Activated CD8-positive, alpha-beta memory T cell treated with anti-CD3 and anti-CD28 coated beads, Interleukin-2, amount 50 U/mL, for 24 hours (primary cell): ENCODE measurements around the gene CD38.
A peak's percentile ranks its signal among the peaks of the same experiment; 100 is the strongest.
"Not testable (repeated sequence)": the region's sequence is repeated elsewhere in the genome, so short reads cannot be mapped to it uniquely, and the experiment has no call there.

Experiments used
- DNase-seq: peaks from one replicate; pipeline ENCODE4 v3.0.0-alpha.2; 2020; ENCODE audit errors: extremely low read depth

The CD38 gene

DNA sequence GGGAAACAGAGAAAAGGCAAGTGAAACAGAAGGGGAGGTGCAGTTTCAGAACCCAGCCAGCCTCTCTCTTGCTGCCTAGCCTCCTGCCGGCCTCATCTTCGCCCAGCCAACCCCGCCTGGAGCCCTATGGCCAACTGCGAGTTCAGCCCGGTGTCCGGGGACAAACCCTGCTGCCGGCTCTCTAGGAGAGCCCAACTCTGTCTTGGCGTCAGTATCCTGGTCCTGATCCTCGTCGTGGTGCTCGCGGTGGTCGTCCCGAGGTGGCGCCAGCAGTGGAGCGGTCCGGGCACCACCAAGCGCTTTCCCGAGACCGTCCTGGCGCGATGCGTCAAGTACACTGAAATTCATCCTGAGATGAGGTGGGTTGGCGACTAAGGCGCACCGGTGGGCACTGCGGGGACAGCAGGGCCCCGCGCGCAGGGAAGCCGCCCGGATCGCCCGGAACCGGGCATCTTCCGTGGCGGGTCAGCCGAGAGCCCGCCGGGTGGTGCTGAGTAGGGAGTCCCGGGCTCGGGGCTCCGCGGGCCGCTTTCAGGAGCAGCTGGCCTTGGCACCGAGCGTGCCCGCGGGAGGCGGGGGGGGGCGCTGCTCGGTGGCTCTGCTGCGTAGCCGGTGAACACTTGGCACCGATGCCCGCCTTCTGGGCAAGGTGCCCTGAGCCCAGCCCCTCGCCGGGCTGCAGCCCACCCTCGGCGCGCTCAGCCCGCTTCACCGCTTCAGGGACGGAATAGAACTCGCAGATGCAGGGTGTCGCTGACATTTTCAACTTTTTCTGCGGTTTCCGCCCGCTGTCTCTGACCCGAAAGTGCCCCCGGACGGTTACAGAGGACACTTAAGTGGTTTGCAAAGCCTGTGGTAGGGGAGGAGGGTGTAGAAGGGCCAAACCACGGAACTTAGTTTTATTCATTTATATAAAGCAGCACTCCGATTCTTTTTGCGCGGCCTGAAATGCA lies at the start of gene CD38:
Gene CD38 (plus strand): TSS at position 40 of the 953 bp plus-strand sequence. CDS start 87 bp downstream, at position 127.
- no peak for DNase-seq

GRCh38 chr4:15729910-15730533 lies 48.1 kb upstream of the CD38 start:
- DNase-seq, result no peak

DNA sequence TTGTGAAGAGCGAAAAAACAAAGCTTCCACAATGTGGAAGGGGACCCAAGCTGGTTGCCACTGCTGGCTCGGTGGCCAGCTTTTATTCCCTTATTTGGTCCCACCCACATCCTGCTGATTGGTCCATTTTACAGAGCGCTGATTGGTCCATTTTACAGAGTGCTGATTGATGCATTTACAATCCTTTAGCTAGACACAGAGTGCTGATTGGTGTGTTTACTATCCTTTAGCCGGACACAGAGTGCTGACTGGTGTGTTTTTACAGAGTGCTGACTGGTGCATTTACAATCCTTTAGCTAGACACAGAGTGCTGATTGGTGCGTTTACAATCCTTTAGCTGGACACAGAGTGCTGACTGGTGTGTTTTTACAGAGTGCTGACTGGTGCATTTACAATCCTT lies 45.1 kb upstream of the CD38 start:
- DNase-seq, result not testable (repeated sequence)

DNA sequence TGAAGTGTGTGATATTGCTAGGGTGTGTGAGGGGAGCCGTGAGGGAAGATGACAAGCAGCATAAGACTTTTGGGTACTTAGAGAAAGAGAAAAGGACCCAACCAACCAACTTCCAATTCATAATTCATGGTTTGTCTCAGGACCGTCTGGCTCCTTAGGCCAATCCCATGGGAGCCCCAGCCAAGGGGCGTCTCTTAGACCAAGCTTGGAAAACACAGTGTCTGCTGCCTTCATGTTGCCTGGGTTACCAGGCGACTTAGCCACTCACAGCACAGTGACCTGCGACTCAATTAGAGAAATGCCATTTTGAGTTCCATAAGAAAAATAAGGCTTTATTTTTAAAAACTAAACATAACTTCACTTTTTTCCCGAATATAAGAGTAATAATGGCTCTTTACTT lies 42.6 kb upstream of the CD38 start:
- no peak for DNase-seq

DNA sequence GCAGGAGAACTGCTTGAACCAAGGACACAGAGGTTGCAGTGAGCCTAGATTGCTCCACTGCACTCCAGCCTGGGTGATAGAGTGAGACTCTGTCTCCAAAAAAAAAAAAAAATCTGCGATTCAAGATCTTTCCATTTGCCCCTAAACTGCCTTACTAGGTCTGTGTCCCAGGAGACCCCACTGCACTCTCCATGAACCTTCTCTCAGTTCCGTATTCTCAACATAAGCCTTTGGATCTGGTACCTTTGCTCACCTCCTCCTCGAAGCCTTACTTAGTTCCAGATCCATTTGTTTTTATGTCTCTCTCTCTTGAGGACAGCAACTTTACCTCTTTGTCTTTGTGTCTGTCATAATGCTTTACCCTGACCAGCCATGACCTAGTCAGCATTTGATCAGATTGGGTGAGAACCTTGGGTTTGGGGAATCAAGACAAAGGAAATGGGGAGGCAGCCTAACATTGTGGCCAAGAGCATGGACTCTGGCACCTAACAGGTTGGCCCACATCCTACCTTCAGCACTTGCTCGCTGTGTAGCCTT lies 41.5 kb upstream of the CD38 start:
- no peak for DNase-seq

GRCh38 chr4:15737255-15737654 lies 40.9 kb upstream of the CD38 start:
- DNase-seq, result no peak

- no peak for DNase-seq
Observed at GRCh38 chr4:15738877-15739276, 39.3 kb upstream of the CD38 start.

GRCh38 chr4:15740764-15741404 lies 37.2 kb upstream of the CD38 start:
- no peak for DNase-seq

GRCh38 chr4:15742083-15742582 lies 36.0 kb upstream of the CD38 start:
- DNase-seq, result no peak

DNA sequence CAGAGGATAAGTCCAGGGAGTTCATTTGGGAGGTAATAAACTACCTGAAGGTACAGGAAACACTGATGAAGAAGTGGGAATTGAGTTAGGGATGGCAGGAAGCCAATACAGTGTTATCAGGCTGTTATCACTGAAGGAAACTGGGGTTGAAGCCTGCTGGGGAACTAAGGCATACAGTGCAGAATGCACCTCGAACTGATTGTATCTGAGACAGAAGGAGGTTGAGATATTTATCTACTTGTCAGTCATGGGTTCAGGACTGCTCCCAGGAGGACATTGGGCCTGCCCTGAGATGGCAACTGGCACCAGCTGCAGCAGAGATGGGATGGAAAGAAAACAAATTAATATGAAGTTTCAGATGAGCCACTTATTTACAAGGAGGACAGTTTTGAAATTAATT lies 35.5 kb upstream of the CD38 start:
- no peak for DNase-seq

GRCh38 chr4:15744016-15744545 lies 34.0 kb upstream of the CD38 start:
- DNase-seq, result no peak

GRCh38 chr4:15746110-15746509 lies 32.0 kb upstream of the CD38 start:
- no peak for DNase-seq

DNA sequence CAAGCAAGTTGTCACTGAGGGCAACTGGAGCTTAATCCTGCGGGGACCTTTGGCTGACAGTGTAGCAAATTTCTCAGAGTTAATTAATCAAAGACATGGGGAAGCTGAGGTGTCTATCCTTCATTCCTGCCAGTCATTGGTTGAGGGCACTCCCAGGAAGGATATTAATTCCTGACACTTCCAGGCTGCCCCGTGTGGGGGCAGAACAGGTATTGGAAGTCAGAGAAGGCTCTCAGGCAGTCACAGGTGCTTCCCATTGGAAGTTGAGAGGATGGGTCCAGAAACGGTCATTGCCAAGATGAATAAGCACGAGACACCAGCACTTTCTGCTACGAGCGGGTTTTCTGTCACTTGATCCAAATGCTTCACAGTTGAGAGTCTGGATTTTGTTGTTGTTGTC lies 29.1 kb upstream of the CD38 start:
- no peak for DNase-seq

DNA sequence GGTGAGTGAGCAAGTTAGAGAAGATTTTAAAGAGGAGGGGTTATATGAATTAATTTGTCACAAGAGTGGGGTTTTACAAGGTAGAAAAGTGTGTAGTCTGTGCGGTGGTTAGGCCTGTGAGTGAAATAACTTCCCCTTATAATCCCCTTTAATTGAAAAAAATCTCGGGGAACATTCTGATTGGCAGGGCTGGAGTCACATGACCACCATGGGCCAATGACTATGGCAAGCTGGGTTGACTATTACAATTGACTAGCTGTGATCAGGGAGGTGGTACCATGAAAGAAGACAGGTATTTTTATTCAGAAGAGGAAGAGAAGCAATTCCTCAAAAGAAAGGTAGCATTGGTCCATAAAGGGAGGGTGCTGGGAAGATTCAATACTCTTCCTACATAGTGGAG lies 27.0 kb upstream of the CD38 start:
- DNase-seq, result no peak

GRCh38 chr4:15753081-15753480 lies 25.0 kb upstream of the CD38 start:
- DNase-seq, result no peak

- DNase-seq, result no peak
Observed at GRCh38 chr4:15753786-15754185, 24.3 kb upstream of the CD38 start.

DNA sequence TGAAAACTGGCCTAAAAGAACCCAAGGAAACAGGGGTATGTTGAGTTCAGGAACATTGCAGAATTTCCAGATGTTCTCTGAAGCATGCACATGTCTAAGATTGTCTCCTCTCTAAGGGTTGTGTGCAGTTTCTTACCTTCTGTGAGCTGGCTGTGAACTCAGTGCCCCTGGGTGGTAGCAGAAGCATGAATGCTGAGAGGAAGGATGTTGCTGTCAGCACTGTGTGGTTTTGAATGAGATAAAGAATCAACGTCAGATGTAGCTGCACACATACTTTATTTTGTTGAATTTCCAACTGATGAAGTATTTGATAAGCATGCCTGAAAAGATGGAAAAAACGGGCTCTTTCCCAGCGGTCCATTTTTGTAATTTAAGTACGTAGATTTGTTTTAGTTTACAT lies 23.8 kb upstream of the CD38 start:
- DNase-seq, result no peak

- DNase-seq, result no peak
Observed at GRCh38 chr4:15755321-15756155, 22.6 kb upstream of the CD38 start.

DNA sequence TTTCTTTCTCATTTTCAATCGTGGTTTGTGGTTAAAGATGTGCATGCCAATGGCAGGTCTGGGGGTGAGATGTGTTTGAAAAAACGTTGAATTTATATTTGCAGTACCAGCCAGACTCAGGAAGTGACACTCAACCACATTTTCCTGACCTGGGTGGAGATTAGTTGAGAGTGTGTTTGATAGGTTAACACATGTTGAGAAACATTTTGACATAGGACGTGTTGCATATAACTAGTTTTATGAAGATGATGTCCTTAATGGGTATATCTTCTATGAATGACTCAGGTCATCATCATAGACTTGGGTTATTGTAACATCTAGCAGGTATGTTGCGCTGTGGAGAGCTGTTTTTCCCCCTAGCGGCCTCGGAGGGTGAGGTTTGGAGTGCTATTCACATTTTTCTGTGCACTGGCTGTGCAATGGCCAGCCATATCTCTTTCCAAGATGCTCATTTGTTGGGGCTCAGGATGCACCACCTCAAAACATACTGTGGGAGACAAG lies 21.7 kb upstream of the CD38 start:
- DNase-seq, result peak; percentile 58

DNA sequence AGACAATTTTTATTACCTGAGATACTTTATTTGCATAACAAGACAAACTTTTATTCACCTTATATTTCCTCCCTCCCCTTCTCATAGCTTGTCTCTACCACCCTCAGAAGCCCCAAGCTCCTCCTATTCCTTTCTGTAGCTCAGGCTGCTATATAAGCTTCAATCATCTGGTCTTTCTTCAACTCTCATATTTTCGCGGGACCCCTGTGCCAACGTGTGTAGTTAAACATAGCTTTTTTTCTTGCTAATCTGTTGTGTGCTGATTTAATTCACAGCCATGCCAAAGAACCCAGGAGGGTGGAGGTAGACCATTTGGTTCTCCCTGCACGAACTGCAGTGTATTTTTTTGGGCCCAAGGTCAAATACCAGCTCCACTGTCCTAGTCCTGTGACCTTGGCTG lies 21.1 kb upstream of the CD38 start:
- no peak for DNase-seq

GRCh38 chr4:15758294-15758693 lies 19.8 kb upstream of the CD38 start:
- no peak for DNase-seq
